GM12878 (cell line): ENCODE measurements around the gene MYOM1. TPM values are rescaled to one million over a fixed set of nuclear protein-coding genes. Genes with fewer than 3 reads are reported as not detected.

ENCODE experiments used
- ATF7 ChIP-seq: fragments of 450-650 bp; IDR thresholded peaks from 2 replicates; pipeline ENCODE4 v1.6.1; 2016; ENCODE audit warnings: low read depth, mild to moderate bottlenecking
- BMI1 ChIP-seq: fragments of 450-650 bp; IDR thresholded peaks from 2 replicates; pipeline ENCODE4 v1.6.1; 2016; ENCODE audit warnings: mild to moderate bottlenecking, moderate library complexity, borderline replicate concordance
- ESRRA ChIP-seq: IDR thresholded peaks from 2 replicates; pipeline ENCODE4 v1.6.1; 2012; ENCODE audit warnings: mild to moderate bottlenecking, low read length, improper control_type of control experiment
- GABPA ChIP-seq: IDR thresholded peaks from 2 replicates; pipeline ENCODE4 v1.6.1; 2014; ENCODE audit warnings: antibody characterized with exemption, low read depth, mild to moderate bottlenecking, inconsistent platforms
- KAT2A ChIP-seq: conservative IDR thresholded peaks from 2 replicates; pipeline ENCODE4 v1.6.1; 2011; ENCODE audit warnings: low read depth, low read length; ENCODE audit not compliant: control insufficient read depth
- LARP7 ChIP-seq: fragments of 450-650 bp; IDR thresholded peaks from 2 replicates; pipeline ENCODE4 v1.6.1; 2017; ENCODE audit warnings: mild to moderate bottlenecking
- MEF2A ChIP-seq: IDR thresholded peaks from 2 replicates; pipeline ENCODE4 v1.6.1; 2011; ENCODE audit warnings: low read depth, mild to moderate bottlenecking, low read length, moderate library complexity; ENCODE audit not compliant: insufficient read depth
- MYB ChIP-seq: fragments of 150-350 bp; IDR thresholded peaks from 2 replicates; pipeline ENCODE4 v1.6.1; 2014; ENCODE audit warnings: mild to moderate bottlenecking, low read depth, low read length, borderline replicate concordance
- YY1 ChIP-seq: IDR thresholded peaks from 2 replicates; pipeline ENCODE4 v1.6.1; 2011; ENCODE audit warnings: low read depth, mild to moderate bottlenecking, low read length
- ZNF217 ChIP-seq: fragments of 450-650 bp; IDR thresholded peaks from 2 replicates; pipeline ENCODE4 v1.6.1; 2017; ENCODE audit warnings: antibody characterized with exemption, mild to moderate bottlenecking
- ZZZ3 ChIP-seq: IDR thresholded peaks from 2 replicates; pipeline ENCODE4 v1.6.1; 2011; ENCODE audit warnings: low read depth; ENCODE audit not compliant: control insufficient read depth, insufficient read length
- polyA plus RNA-seq, 11 experiments: library from polyadenylated mRNA; depleted of rRNA in 4 of 11; unstranded in 6 of 11; stranded (reverse) in 5 of 11; fragments of >200 nt; fragmentation: Nextera tagmentation in 4 of 11; fragmentation: Illumina TruSeq in 1 of 11; extraction: Ambion mirVana in 4 of 11; extraction: Trizol in 1 of 11; gene quantifications; 1 replicate in 1 of 11; 2 replicates in 10 of 11; pipeline versions ENCODE4 v1.2.1 to v1.2.3, GENCODE V29; 2011 to 2016; ENCODE audit warnings: inconsistent platforms in 2 of 11, missing spikeins in 2 of 11, low read depth in 1 of 11
- total RNA-seq, 4 experiments: library from RNA; depleted of rRNA in 3 of 4; stranded (reverse); fragments of >200 nt in 3 of 4; fragmentation: Illumina TruSeq in 1 of 4; extraction: Trizol in 1 of 4; gene quantifications; 2 replicates each; pipeline versions ENCODE4 v1.2.1 to v1.2.3, GENCODE V29; 2013 to 2021
- TF ChIP-seq, protein P1 (sequence below): fragments of 450-650 bp; IDR thresholded peaks from 2 replicates; pipeline ENCODE4 v1.6.1; 2016; ENCODE audit warnings: mild to moderate bottlenecking, moderate library complexity, borderline replicate concordance
- TF ChIP-seq, protein P2 (sequence below): IDR thresholded peaks from 2 replicates; pipeline ENCODE4 v1.6.1; 2012; ENCODE audit warnings: low read depth, low read length, improper control_type of control experiment
- TF ChIP-seq, protein P3 (sequence below): fragments of 450-650 bp; IDR thresholded peaks from 2 replicates; pipeline ENCODE4 v1.6.1; 2017; ENCODE audit warnings: mild to moderate bottlenecking, moderate library complexity
- TF ChIP-seq, protein P4 (sequence below): IDR thresholded peaks from 2 replicates; pipeline ENCODE4 v1.6.1; 2011; ENCODE audit warnings: borderline replicate concordance, low read depth, mild to moderate bottlenecking, moderate library complexity, low read length; ENCODE audit not compliant: insufficient read depth, poor library complexity, severe bottlenecking
- TF ChIP-seq, protein P5 (sequence below): fragments of 450-650 bp; IDR thresholded peaks from 2 replicates; pipeline ENCODE4 v1.6.1; 2018; ENCODE audit warnings: borderline replicate concordance, mild to moderate bottlenecking; ENCODE audit not compliant: partially characterized antibody

MYOM1 gene
- total and polyA plus RNA-seq, 10 of the 15 experiments (the other 5 are each of a cell fraction or from before 2014, with no cell fraction given), result 0.06 to 1.0 (median 0.57) TPM

DNA sequence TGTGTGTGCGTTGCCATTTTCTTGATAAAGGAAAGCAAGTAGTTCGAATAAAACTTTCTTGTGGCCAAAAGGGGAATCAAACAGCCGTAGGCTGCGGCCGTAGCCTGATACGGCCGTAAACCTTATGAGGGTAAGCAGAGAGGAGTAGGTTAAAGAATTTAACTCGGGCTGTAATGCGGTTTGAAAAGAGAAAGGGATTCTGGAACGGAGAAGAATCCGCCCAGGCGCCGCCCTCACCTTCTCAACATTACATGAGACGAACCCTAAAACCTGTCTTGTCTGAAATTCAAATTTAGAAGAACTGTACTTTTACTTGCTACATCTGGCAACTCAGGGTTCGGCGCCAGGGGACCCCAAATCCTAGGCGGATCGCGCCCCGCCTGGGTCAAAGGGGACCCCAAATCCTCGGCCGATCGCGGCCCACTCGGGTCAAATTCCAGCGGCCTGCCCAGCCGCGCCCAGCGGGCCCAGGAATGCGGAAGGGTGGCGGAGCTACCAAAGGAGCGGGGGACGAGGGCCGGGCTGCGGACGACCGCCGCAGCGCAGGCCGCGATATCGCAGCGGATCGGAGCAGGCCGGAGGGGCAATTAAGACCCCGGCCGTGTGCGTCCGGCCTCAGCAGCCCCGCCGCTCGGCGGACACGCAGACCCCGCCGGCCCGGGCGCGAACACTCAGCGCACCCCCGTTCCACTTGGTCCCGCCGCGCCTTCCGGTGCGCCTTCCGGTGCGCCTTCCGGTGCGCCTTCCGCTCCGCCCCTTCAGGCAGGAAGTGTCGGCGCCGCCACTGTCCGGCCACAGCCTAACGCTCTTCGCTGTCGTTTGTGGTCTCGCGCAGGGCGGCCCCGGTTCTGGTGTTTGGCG lies 41.8 kb upstream of the MYOM1 start, which contains the start of gene MYL12B (continued):
- TF ChIP-seq MYB (no peak), BMI1 (no peak), LARP7 (peak; percentile 96), GABPA (peak; percentile 85), YY1 (peak; percentile 33; the same call in 1 of the 2 replicates), KAT2A (no peak), ZZZ3 (no peak), MEF2A (no peak), ESRRA (no peak), ATF7 (peak; percentile 97), ZNF217 (no peak)
- TF ChIP-seq, protein P1, sequence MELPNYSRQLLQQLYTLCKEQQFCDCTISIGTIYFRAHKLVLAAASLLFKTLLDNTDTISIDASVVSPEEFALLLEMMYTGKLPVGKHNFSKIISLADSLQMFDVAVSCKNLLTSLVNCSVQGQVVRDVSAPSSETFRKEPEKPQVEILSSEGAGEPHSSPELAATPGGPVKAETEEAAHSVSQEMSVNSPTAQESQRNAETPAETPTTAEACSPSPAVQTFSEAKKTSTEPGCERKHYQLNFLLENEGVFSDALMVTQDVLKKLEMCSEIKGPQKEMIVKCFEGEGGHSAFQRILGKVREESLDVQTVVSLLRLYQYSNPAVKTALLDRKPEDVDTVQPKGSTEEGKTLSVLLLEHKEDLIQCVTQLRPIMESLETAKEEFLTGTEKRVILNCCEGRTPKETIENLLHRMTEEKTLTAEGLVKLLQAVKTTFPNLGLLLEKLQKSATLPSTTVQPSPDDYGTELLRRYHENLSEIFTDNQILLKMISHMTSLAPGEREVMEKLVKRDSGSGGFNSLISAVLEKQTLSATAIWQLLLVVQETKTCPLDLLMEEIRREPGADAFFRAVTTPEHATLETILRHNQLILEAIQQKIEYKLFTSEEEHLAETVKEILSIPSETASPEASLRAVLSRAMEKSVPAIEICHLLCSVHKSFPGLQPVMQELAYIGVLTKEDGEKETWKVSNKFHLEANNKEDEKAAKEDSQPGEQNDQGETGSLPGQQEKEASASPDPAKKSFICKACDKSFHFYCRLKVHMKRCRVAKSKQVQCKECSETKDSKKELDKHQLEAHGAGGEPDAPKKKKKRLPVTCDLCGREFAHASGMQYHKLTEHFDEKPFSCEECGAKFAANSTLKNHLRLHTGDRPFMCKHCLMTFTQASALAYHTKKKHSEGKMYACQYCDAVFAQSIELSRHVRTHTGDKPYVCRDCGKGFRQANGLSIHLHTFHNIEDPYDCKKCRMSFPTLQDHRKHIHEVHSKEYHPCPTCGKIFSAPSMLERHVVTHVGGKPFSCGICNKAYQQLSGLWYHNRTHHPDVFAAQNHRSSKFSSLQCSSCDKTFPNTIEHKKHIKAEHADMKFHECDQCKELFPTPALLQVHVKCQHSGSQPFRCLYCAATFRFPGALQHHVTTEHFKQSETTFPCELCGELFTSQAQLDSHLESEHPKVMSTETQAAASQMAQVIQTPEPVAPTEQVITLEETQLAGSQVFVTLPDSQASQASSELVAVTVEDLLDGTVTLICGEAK, result peak; percentile 74
- TF ChIP-seq, protein P2, sequence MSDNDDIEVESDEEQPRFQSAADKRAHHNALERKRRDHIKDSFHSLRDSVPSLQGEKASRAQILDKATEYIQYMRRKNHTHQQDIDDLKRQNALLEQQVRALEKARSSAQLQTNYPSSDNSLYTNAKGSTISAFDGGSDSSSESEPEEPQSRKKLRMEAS, result no peak; the same call in 1 of the 2 replicates
- TF ChIP-seq, protein P3, sequence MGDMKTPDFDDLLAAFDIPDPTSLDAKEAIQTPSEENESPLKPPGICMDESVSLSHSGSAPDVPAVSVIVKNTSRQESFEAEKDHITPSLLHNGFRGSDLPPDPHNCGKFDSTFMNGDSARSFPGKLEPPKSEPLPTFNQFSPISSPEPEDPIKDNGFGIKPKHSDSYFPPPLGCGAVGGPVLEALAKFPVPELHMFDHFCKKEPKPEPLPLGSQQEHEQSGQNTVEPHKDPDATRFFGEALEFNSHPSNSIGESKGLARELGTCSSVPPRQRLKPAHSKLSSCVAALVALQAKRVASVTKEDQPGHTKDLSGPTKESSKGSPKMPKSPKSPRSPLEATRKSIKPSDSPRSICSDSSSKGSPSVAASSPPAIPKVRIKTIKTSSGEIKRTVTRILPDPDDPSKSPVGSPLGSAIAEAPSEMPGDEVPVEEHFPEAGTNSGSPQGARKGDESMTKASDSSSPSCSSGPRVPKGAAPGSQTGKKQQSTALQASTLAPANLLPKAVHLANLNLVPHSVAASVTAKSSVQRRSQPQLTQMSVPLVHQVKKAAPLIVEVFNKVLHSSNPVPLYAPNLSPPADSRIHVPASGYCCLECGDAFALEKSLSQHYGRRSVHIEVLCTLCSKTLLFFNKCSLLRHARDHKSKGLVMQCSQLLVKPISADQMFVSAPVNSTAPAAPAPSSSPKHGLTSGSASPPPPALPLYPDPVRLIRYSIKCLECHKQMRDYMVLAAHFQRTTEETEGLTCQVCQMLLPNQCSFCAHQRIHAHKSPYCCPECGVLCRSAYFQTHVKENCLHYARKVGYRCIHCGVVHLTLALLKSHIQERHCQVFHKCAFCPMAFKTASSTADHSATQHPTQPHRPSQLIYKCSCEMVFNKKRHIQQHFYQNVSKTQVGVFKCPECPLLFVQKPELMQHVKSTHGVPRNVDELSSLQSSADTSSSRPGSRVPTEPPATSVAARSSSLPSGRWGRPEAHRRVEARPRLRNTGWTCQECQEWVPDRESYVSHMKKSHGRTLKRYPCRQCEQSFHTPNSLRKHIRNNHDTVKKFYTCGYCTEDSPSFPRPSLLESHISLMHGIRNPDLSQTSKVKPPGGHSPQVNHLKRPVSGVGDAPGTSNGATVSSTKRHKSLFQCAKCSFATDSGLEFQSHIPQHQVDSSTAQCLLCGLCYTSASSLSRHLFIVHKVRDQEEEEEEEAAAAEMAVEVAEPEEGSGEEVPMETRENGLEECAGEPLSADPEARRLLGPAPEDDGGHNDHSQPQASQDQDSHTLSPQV, result no peak
- TF ChIP-seq, protein P4, sequence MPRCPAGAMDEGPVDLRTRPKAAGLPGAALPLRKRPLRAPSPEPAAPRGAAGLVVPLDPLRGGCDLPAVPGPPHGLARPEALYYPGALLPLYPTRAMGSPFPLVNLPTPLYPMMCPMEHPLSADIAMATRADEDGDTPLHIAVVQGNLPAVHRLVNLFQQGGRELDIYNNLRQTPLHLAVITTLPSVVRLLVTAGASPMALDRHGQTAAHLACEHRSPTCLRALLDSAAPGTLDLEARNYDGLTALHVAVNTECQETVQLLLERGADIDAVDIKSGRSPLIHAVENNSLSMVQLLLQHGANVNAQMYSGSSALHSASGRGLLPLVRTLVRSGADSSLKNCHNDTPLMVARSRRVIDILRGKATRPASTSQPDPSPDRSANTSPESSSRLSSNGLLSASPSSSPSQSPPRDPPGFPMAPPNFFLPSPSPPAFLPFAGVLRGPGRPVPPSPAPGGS, result no peak
- TF ChIP-seq, protein P5, sequence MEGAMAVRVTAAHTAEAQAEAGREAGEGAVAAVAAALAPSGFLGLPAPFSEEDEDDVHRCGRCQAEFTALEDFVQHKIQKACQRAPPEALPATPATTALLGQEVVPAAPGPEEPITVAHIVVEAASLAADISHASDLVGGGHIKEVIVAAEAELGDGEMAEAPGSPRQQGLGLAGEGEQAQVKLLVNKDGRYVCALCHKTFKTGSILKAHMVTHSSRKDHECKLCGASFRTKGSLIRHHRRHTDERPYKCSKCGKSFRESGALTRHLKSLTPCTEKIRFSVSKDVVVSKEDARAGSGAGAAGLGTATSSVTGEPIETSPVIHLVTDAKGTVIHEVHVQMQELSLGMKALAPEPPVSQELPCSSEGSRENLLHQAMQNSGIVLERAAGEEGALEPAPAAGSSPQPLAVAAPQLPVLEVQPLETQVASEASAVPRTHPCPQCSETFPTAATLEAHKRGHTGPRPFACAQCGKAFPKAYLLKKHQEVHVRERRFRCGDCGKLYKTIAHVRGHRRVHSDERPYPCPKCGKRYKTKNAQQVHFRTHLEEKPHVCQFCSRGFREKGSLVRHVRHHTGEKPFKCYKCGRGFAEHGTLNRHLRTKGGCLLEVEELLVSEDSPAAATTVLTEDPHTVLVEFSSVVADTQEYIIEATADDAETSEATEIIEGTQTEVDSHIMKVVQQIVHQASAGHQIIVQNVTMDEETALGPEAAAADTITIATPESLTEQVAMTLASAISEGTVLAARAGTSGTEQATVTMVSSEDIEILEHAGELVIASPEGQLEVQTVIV, result peak; percentile 97
